LNCAP (cell line): ENCODE data around the gene ACTR3.

Experiments used
- CTCF ChIP-seq: fragments of 450-650 bp; IDR thresholded peaks from 2 replicates; pipeline ENCODE4 v1.5.1; 2017; ENCODE audit warnings: mild to moderate bottlenecking

ACTR3 gene

DNA sequence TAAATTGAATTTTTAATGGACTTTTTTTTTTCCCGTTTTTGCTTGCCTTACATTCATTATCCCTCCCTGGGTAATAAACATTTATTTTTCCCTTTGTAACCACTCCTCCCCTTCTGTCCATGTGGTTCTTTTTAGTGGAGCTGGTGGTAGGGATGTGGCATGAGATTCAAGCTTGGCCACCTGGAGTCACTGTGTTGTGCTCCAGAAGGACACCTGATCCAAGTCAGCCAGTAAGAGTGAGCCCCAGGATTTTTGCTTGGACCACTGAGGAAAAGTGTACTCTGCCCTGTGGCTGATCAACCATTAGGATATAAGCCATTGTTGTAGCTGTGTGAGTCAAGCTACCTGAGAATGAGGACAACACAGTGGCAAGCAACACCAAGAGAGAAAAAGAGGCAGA lies 11.1 kb upstream of the ACTR3 start:
- no peak for TF ChIP-seq CTCF

DNA sequence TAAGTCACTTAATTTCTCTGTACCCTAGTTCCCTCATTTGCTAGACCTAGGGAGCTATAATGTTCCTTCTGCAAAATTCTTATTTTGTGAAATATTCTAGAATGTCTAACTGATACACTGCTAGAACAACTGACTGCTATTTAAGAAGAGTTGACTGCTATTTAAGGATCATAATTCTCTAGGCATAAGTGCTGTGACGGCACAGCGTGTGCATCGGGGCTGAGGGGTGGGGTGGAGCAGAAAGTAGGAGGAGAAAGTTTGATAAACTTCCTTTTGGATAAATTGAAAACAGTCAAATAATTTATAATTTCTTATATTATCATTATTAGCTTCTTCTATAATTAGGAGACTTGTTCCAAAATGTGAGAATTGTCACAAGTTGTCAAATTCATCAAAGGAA lies 10.4 kb upstream of the ACTR3 start:
- no peak for TF ChIP-seq CTCF

- TF ChIP-seq CTCF = no peak
Measured at GRCh38 chr2:113886479-113887008, 3.3 kb upstream of the ACTR3 start.

DNA sequence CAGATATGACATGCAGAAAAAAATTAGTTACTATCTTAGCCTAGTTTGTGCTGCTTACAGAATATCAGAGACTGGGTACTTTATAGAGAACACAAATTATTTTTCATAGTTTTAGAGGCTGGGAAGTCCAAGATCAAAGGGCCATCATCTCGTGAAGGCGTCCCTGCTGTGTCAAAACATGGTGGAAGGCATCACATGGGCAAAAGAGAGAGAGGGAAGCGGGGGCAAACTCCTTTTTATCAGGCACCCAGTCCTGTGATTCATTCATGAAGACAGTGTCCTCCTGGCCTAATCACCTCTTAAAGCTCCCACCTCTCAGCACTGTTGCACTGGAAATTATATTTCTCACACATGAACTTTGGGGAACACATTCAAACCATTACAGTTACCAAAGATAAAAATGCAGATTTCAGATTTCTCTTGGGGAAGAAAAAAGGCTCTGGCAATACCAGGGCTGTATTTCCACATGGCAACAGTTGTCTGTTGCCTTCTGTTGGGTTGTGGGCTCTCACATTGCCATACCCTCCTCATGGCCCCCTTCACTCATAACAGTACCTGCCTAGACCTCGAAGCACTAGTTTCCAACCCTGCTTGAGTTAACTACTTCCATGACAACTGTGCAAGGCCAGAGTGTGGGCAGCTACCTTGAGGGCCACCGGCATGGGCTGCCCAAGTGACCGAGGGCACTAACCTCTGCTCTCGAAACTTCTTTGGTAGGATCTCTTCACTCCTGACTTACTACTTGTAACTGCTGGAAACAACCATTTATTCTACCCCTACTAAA lies 2.7 kb upstream of the ACTR3 start:
- no peak for TF ChIP-seq CTCF

DNA sequence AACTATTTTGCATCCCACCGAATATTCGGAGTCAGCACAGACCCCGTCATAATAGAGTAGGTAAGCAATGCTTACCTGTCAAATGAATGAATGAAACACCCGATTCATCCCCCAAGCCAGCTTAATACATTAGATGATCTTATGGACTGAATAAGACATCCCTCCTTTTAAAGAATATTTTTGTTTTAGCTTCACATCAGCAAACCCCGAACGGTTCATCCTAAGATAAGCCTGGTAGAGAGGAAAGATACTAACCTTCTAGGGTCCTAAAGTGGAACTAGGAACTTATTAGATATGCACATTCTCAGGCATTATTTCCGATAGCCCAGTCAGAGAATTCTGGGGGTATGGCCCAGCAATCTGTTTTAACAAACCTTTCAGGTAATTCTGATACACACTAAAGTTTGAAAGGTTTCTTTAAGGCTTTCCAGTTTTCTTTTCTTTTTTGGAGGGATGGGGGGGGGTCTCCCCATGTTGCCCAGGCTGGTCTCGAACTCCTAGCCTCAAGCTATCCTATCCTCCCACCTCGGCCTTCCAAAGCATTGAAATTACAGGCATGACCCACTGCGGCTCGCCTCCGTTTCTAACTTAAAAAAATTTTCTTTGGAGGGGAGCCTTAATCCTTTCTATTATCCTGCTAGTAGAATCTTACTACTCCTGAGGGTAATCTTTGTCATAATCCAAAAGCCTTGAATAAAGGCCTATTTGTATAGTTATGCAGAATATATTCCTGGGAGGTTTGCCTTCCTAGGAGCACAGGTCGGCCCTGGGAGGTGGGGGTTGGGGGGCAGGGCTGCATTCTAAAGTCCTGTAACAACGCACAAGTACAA lies 1.0 kb upstream of the ACTR3 start:
- TF ChIP-seq CTCF = no peak

- no peak for TF ChIP-seq CTCF
Measured at GRCh38 chr2:113890253-113891235, 655 bp downstream of the ACTR3 start.
